GM04504 (cell line): ENCODE data around the gene FAM120B.

Source experiments
- DNase-seq: peaks from one replicate; pipeline ENCODE4 v3.0.0-alpha.2; 2012; ENCODE audit warnings: low read depth

Gene FAM120B

GRCh38 chr6:170420791-170421776, 114.5 kb downstream of the FAM120B start:
- no peak for DNase-seq

DNA sequence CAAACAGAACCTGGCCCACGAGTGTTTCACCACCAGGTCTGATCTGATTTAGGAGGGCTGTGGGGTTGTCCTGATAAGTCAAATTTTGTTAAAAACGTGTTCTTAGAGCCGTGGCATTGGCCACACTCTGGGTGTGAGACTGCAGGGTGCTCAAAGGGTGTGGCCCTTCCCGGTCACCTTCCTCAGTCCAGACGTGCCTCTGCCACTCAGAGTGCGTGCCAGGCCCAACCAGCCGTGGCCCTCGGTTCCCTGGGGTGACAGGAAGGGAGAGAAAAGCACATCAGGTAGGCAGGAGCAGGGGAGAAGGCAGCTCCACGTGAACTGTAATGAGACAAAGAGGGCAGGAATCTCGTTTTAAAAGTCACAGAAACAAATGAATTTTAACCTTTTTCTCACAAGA, 115.4 kb downstream of the FAM120B start:
- no peak for DNase-seq

DNA sequence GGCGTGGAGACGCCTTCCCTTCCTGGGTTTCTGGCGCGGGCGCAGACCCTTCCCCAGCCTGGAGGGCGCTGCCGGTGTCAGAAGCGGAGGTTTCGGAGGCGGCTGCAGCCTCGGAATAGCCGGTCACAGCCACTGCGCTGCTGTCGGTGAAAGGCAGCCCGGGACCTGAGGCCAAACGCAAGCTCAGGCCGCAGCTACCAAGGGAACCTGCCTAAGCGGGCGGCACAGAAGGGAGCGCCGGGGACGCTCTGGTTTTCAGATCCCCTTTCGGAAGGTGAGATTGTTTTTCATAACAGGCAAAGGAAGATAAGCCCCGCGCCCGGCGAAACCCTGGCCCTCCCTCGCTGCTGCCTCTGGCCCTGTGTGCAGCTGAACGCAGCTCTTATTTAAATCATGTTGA, 116.5 kb downstream of the FAM120B start:
- DNase-seq = no peak

DNA sequence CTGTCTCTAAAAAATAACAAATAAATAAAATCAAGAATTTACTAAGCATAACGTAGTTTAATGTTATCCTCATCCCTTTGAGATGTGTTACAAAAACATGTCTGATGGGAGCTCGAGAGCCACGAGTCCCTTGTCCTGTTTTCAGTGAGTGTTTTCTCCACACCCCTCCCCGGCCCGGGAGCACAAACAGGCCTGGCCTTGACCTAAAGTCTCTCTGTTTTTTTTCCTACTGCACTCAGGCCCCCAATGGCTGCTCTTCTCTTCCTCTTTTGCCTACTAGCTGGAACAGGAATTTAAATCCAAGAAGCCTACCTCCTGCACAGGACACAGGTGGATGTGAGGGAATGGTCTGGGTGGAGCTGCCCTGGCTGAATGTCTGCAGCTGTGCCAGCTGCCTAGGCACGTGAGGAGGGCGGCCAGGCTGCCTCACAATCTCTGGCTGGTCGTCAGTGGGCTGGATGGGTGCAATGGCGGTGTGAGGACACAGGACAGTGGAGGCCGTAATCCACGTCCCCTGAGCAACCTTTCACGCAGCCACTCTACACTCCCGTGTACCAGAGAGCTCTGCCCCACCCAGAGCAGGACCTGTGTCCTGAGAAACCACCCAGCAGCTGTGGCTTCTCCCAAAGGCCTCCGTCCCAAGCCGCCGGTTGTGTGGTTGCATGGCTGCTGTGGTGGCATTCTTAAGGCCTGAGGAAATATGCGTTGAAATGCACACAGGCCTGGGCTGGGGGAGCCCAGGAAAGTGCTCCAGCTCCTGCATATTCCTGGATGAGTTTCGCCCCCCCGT, 117.5 kb downstream of the FAM120B start:
- no peak for DNase-seq

- DNase-seq = no peak
Observed at GRCh38 chr6:170424604-170425126, 118.1 kb downstream of the FAM120B start.

GRCh38 chr6:170429450-170429849, 122.9 kb downstream of the FAM120B start:
- no peak for DNase-seq

GRCh38 chr6:170433163-170434116, 126.9 kb downstream of the FAM120B start:
- DNase-seq = no peak

DNA sequence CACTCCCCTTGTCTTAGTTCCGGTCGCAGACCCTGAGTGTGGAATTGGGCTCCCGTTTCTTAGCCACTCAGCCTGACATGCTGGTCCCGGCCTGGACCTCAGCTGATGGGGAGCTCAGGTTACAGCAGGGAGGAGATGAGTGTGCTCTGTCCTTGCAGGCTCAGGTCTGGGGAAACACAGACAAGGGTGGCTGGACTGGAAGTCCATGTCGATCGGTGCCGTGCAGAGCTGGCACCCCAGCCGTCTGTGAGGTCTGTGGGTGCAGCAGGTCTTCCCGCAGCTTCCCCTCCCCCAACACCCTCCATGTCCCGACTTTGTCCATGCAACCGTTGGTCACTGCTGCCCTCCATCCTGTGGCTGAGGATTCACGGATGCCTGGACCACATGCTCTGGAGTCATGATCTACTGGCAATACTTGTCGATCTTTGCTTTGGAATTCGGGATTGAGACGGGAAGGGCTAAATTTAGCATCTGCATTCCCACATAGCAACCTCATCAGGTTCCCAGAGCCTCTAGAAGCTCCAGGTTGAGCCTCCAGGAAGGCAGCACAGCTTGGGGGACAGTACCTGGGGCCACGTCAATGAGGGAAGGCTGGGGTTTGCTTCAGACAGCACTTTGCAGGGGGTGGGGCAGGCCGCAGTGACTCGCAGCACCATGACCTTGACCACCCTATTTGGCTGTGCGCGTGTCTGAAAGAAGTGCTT, 127.7 kb downstream of the FAM120B start:
- no peak for DNase-seq

DNA sequence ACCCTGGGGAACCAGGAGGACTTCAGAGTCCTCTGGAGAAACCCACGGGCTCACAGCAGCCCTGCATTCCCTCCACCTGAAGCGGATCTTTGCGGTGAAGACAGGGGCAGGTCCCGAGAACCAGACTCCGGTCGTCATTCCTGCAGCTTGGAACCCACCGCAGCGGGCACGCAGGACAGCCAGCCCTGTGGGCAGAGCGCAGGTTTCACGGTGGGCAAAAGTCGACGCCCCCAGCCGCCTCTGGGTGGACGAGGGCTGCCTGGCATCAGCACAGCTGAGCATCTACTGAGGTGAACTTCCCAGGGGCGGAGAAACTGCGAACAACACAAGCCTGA, 128.2 kb downstream of the FAM120B start:
- DNase-seq = no peak

DNA sequence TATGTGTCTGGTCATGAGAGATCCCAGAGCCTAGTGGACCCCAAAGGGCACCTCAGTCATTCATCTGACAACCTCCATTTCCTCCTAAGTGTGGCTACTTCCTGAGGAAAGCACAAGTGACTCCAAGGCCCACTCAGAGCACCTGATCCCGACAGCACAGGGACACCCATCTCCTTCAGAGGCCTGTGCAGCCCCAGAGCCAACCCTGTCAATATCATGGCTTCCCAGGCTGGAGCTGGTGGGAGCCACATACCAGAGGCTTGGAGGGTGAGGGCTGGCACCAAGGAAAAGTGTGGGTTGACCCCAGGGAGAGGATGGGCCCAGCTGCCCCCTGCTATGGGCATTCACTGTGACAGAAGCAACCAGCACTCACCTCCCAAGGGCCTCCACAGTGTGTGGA, 129.2 kb downstream of the FAM120B start:
- no peak for DNase-seq

DNA sequence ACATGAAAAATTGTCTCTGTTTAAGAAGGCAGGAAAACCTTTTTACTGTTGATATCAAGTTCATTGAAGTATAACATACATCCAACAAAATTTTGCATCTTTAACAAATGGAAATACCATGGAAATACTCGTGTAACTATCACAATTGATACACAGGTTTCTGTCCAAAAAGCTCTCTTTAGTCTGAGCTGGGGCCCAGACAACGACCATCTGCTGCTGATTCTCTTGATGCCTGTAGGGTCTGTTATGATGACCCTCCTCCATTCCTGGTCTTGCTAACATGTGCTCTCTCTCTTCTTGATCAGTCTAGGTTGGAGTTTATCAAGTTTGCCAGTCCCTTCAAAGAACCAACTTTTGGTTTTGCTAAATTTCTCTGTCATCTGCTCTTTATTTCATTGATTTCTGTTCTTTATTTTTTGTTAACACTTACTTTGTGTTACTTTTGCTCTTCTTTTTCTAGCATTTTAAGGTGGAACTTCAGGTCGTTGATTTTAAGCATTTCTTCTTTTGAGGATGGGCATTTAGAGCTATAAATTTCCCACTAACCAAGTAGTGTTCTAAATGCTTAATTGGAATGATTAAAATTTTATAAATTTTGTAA, 129.8 kb downstream of the FAM120B start:
- no peak for DNase-seq

GRCh38 chr6:170437719-170438401, 131.3 kb downstream of the FAM120B start:
- no peak for DNase-seq

GRCh38 chr6:170438402-170438753, 131.8 kb downstream of the FAM120B start:
- DNase-seq = peak; percentile 99

DNA sequence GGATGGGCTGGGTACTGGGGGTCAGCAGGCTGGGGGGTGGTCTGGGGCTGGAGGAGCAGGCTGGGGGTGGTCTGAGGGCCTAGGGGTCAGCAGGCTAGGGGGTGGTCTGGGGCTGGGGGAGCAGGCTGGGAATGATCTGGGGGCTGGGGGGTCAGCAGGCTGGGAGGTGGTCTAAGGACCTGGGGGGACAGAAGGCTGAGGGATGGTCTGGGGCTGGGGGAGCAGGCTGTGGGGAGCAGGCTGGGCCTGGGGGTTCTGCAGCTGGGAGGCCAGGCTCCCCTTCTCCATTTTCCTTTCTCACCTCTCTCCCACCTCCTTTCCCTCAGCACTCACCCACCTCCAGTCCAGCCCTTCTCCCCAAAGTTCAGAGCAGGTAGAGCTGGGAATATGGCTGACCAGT, 132.3 kb downstream of the FAM120B start:
- no peak for DNase-seq

- DNase-seq = no peak
Observed at GRCh38 chr6:170439366-170440361, 133.1 kb downstream of the FAM120B start.

GRCh38 chr6:170440437-170440836, 133.9 kb downstream of the FAM120B start:
- no peak for DNase-seq

DNA sequence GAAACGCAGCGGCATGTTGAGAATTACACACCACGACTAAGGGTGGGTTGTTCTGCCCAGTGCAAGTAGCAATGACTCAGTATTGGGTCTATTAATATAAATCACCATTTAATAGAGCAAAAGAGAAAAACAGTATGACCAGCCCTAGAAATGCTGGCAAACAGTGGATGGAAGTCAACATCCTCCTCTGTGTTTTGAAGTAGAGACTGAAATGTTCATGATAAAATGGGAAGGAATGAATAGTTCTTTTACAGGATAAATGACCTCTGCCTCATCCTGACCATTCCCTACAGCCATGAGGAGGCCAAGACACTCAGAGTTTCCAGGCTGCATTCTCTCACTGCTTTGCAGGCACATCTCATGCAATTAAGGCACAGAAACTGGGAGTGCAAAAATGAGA, 134.8 kb downstream of the FAM120B start:
- DNase-seq = no peak

DNA sequence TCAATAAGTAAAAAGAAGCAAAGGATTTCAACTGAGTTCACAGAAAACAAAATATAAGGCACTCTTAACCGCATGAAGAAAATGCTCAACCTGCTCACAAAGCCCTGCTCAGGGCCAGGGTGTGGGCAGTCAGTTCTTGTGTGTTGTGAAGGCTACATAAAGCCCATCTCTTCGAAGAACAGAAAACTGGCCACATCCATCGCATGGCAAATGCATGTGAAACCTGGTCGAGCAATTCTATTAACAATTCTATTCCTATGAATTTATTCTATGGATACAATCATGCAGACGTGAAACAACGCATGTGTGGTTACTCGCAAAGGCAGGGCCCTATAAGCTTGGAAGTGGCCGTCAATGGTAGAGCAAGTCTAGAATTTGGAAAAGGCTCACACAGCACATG, 136.0 kb downstream of the FAM120B start:
- DNase-seq = no peak

GRCh38 chr6:170443151-170443662, 136.6 kb downstream of the FAM120B start:
- no peak for DNase-seq
